Measurements from ENCODE around the gene XXYLT1.

DNA sequence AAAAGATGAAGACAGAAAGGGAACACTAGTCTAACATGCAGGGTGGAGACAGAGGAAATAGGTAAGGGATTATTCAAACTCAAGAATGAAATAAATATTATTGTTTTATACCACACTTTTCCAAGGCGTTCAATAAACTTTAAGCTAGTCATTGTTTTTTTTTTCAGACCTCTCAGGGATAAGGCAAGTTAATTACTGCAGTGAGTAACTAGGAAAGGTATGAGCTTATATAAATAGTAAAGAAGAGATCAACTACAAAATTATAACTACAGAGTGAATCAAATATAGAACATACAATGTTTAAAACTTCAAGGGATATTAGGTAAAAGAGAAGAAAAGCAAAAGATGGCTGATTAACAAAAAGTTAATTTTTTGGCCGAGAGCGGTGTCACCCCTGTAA lies 31.5 kb upstream of the XXYLT1 start:
- TF ChIP-seq ZNF274 (IDR thresholded peaks at IDR 0.05; ENCODE audit: low read depth, low read length) (no peak), YY1 (IDR thresholded peaks at IDR 0.05; ENCODE audit: insufficient read depth, insufficient read length) (no peak)
